ENCODE results near the gene DNTT.
A peak's percentile ranks its signal among the peaks of the same experiment; 100 is the strongest.

The DNTT gene

GRCh38 chr10:96266118-96266770 is 38.0 kb upstream of the DNTT start:
- peaks cover 0 to 4% of the 10 kb centered on the region in 2 donors for H3K4me1 ChIP-seq (ENCODE audit: control insufficient read depth in 1 of 2, insufficient read depth in 2 of 2, low read length in 2 of 2)
- H3K27ac ChIP-seq (ENCODE audit: low read length) = peak overlapping the region; percentile 73
- H3K4me3 ChIP-seq (ENCODE audit: low read depth in 1 of 2, low read length in 2 of 2) = no peak overlapping the region

GRCh38 chr10:96267234-96267705 is 37.0 kb upstream of the DNTT start:
- Histone ChIP-seq H3K27ac (ENCODE audit: low read length) (peak overlapping the region; percentile 73), H3K4me1 (ENCODE audit: control insufficient read depth in 1 of 2, insufficient read depth in 2 of 2, low read length in 2 of 2) (peaks cover 7 to 12% of the 10 kb centered on the region in 2 donors)

More at GRCh38 chr10:96266118-96266770, 38.0 kb upstream of the DNTT start:
- Histone ChIP-seq H3K36me3 (ENCODE audit: control insufficient read depth in 1 of 2, insufficient read depth in 2 of 2, low read length in 2 of 2) (no peaks in the 10 kb centered on the region), H3K9me3 (ENCODE audit: control insufficient read depth in 1 of 2, low read length in 2 of 2) (no peaks in the 10 kb centered on the region), H3K27me3 (ENCODE audit: low read depth, low read length) (no peaks in the 10 kb centered on the region)

GRCh38 chr10:96268341-96268909 is 35.8 kb upstream of the DNTT start:
- Histone ChIP-seq H3K4me3 (ENCODE audit: low read depth in 1 of 2, low read length in 2 of 2) (peak overlapping the region in 1 of 2 donors; percentile 52), H3K27ac (ENCODE audit: low read length) (peak overlapping the region; percentile 90), H3K4me1 (ENCODE audit: control insufficient read depth in 1 of 2, insufficient read depth in 2 of 2, low read length in 2 of 2) (peaks cover 11 to 12% of the 10 kb centered on the region in 2 donors)

More at GRCh38 chr10:96267234-96267705, 37.0 kb upstream of the DNTT start:
- peak overlapping the region in 1 of 2 donors; percentile 4 for H3K4me3 ChIP-seq (ENCODE audit: low read depth in 1 of 2, low read length in 2 of 2)
- H3K27me3 ChIP-seq (ENCODE audit: low read depth, low read length) = no peaks in the 10 kb centered on the region
- no peaks in the 10 kb centered on the region for H3K36me3 ChIP-seq (ENCODE audit: control insufficient read depth in 1 of 2, insufficient read depth in 2 of 2, low read length in 2 of 2)
- no peaks in the 10 kb centered on the region for H3K9me3 ChIP-seq (ENCODE audit: control insufficient read depth in 1 of 2, low read length in 2 of 2)

GRCh38 chr10:96269438-96270300 is 34.6 kb upstream of the DNTT start:
- Histone ChIP-seq H3K4me1 (ENCODE audit: control insufficient read depth in 1 of 2, insufficient read depth in 2 of 2, low read length in 2 of 2) (peaks cover 11 to 12% of the 10 kb centered on the region in 2 donors), H3K4me3 (ENCODE audit: low read depth in 1 of 2, low read length in 2 of 2) (peak overlapping the region in 1 of 2 donors; percentile 52), H3K27me3 (ENCODE audit: low read depth, low read length) (no peaks in the 10 kb centered on the region), H3K9me3 (ENCODE audit: control insufficient read depth in 1 of 2, low read length in 2 of 2) (no peaks in the 10 kb centered on the region), H3K27ac (ENCODE audit: low read length) (peak overlapping the region; percentile 90), H3K36me3 (ENCODE audit: control insufficient read depth in 1 of 2, insufficient read depth in 2 of 2, low read length in 2 of 2) (no peaks in the 10 kb centered on the region)

More at GRCh38 chr10:96268341-96268909, 35.8 kb upstream of the DNTT start:
- no peaks in the 10 kb centered on the region for H3K27me3 ChIP-seq (ENCODE audit: low read depth, low read length)
- no peaks in the 10 kb centered on the region for H3K36me3 ChIP-seq (ENCODE audit: control insufficient read depth in 1 of 2, insufficient read depth in 2 of 2, low read length in 2 of 2)
- no peaks in the 10 kb centered on the region for H3K9me3 ChIP-seq (ENCODE audit: control insufficient read depth in 1 of 2, low read length in 2 of 2)

- Histone ChIP-seq H3K27ac (ENCODE audit: low read length) (peak overlapping the region; percentile 90), H3K4me1 (ENCODE audit: control insufficient read depth in 1 of 2, insufficient read depth in 2 of 2, low read length in 2 of 2) (peaks cover 11 to 12% of the 10 kb centered on the region in 2 donors), H3K27me3 (ENCODE audit: low read depth, low read length) (no peaks in the 10 kb centered on the region), H3K36me3 (ENCODE audit: control insufficient read depth in 1 of 2, insufficient read depth in 2 of 2, low read length in 2 of 2) (no peaks in the 10 kb centered on the region), H3K4me3 (ENCODE audit: low read depth in 1 of 2, low read length in 2 of 2) (peak overlapping the region in 1 of 2 donors; percentile 52), H3K9me3 (ENCODE audit: control insufficient read depth in 1 of 2, low read length in 2 of 2) (no peaks in the 10 kb centered on the region)
These were observed 33.7 kb upstream of the DNTT start for GRCh38 chr10:96270571-96270970.

- no peaks in the 10 kb centered on the region for H3K27me3 ChIP-seq (ENCODE audit: low read depth, low read length)
- H3K27ac ChIP-seq (ENCODE audit: low read length) = peak within 1 kb of the TSS; percentile 90
- H3K9me3 ChIP-seq (ENCODE audit: control insufficient read depth in 1 of 2, low read length in 2 of 2) = no peaks in the 10 kb centered on the region
- H3K4me3 ChIP-seq (ENCODE audit: low read depth in 1 of 2, low read length in 2 of 2) = peak within 1 kb of the TSS in 1 of 2 donors; percentile 52
- no peaks in the 10 kb centered on the region for H3K36me3 ChIP-seq (ENCODE audit: control insufficient read depth in 1 of 2, insufficient read depth in 2 of 2, low read length in 2 of 2)
- peaks cover 11 to 12% of the 10 kb centered on the region in 2 donors for H3K4me1 ChIP-seq (ENCODE audit: control insufficient read depth in 1 of 2, insufficient read depth in 2 of 2, low read length in 2 of 2)
These were observed 33.0 kb upstream of the DNTT start, which contains the start of gene BLNK for GRCh38 chr10:96271016-96271815. TSS of gene BLNK (minus strand) at chr10:96271569. CDS start at chr10:96271398, 171 bp downstream.

- Histone ChIP-seq H3K9me3 (ENCODE audit: control insufficient read depth in 1 of 2, low read length in 2 of 2) (no peaks in the 10 kb centered on the region), H3K4me3 (ENCODE audit: low read depth in 1 of 2, low read length in 2 of 2) (peak overlapping the region in 1 of 2 donors; percentile 22), H3K4me1 (ENCODE audit: control insufficient read depth in 1 of 2, insufficient read depth in 2 of 2, low read length in 2 of 2) (peaks cover 11 to 12% of the 10 kb centered on the region in 2 donors), H3K27ac (ENCODE audit: low read length) (peak overlapping the region; percentile 90), H3K36me3 (ENCODE audit: control insufficient read depth in 1 of 2, insufficient read depth in 2 of 2, low read length in 2 of 2) (no peaks in the 10 kb centered on the region), H3K27me3 (ENCODE audit: low read depth, low read length) (no peaks in the 10 kb centered on the region)
These were observed 31.6 kb upstream of the DNTT start for GRCh38 chr10:96272316-96273280.

GRCh38 chr10:96275685-96276418 is 28.4 kb upstream of the DNTT start:
- no peaks in the 10 kb centered on the region for H3K9me3 ChIP-seq (ENCODE audit: control insufficient read depth in 1 of 2, low read length in 2 of 2)
- no peaks in the 10 kb centered on the region for H3K27me3 ChIP-seq (ENCODE audit: low read depth, low read length)
- no peak overlapping the region for H3K27ac ChIP-seq (ENCODE audit: low read length)
- H3K4me3 ChIP-seq (ENCODE audit: low read depth in 1 of 2, low read length in 2 of 2) = no peak overlapping the region
- H3K4me1 ChIP-seq (ENCODE audit: control insufficient read depth in 1 of 2, insufficient read depth in 2 of 2, low read length in 2 of 2) = peaks cover 11 to 12% of the 10 kb centered on the region in 2 donors
- H3K36me3 ChIP-seq (ENCODE audit: control insufficient read depth in 1 of 2, insufficient read depth in 2 of 2, low read length in 2 of 2) = no peaks in the 10 kb centered on the region

- H3K36me3 ChIP-seq (ENCODE audit: control insufficient read depth in 1 of 2, insufficient read depth in 2 of 2, low read length in 2 of 2) = no peaks in the 10 kb centered on the region
- no peaks in the 10 kb centered on the region for H3K9me3 ChIP-seq (ENCODE audit: control insufficient read depth in 1 of 2, low read length in 2 of 2)
- no peak overlapping the region for H3K4me3 ChIP-seq (ENCODE audit: low read depth in 1 of 2, low read length in 2 of 2)
- H3K27me3 ChIP-seq (ENCODE audit: low read depth, low read length) = no peaks in the 10 kb centered on the region
- H3K4me1 ChIP-seq (ENCODE audit: control insufficient read depth in 1 of 2, insufficient read depth in 2 of 2, low read length in 2 of 2) = peaks cover 6 to 11% of the 10 kb centered on the region in 2 donors
- no peak overlapping the region for H3K27ac ChIP-seq (ENCODE audit: low read length)
These were observed 27.8 kb upstream of the DNTT start for GRCh38 chr10:96276426-96276825.

Data from muscle layer of duodenum (tissue), 2 donors.